Measurements from ENCODE around the gene ZNF282.

ZNF282 gene

DNA sequence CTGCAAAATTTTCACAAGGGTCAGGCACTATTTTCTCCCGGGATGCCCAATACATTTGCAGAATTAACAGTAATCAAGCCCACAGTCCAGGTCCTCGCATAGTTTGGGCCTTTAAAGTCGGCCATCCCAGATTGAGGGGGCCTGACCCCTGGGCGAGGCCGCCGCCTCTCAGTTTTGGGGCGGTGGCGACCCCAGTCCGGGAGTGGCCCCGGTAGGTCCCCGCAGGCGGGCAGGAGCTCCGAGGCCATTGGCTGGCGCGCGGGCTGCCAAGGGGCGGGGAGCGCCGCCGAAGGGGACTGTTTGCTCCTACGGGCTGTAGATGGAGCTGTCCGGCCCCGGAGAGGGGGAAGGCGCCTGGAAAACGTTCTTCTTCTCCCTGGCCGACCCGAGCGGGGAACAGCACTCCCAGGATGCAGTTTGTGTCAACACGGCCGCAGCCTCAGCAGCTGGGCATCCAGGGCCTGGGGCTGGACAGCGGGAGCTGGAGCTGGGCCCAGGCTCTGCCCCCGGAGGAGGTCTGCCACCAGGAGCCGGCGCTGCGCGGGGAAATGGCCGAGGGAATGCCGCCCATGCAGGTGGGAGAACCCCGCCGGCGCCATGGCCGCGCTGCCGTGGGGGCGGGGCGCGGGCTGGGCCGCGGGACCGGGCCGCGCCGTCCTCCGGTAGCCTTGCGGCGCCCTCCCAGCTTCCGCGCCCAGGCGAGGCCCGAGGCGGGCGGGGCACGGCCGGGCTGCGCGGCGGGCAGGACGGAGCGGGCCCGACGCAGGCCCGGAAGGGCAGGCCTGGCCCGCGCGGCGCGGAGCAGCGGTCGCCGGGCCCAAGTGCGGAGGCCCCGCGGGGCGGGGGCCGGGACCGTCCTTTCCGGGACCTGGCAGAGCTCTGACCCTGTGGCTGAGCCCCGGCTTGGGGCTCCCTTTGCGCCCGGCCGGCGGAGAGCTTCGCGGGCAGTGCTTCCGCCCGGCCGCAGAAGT is at the start of gene ZNF282:
ZNF282 (plus strand) TSS at position 367 of the 971 bp plus-strand sequence; CDS start at position 411, 44 bp downstream.
- DNase-seq (ENCODE audit: low read depth) = peak; percentile 54

GRCh38 chr7:149147072-149147751 is 48.1 kb upstream of the ZNF282 start, which contains the start of gene ZNF398:
TSS of gene ZNF398 (plus strand) at chr7:149147453. CDS start at chr7:149147743, 290 bp downstream.
- peak; percentile 75 for DNase-seq (ENCODE audit: low read depth)

DNA sequence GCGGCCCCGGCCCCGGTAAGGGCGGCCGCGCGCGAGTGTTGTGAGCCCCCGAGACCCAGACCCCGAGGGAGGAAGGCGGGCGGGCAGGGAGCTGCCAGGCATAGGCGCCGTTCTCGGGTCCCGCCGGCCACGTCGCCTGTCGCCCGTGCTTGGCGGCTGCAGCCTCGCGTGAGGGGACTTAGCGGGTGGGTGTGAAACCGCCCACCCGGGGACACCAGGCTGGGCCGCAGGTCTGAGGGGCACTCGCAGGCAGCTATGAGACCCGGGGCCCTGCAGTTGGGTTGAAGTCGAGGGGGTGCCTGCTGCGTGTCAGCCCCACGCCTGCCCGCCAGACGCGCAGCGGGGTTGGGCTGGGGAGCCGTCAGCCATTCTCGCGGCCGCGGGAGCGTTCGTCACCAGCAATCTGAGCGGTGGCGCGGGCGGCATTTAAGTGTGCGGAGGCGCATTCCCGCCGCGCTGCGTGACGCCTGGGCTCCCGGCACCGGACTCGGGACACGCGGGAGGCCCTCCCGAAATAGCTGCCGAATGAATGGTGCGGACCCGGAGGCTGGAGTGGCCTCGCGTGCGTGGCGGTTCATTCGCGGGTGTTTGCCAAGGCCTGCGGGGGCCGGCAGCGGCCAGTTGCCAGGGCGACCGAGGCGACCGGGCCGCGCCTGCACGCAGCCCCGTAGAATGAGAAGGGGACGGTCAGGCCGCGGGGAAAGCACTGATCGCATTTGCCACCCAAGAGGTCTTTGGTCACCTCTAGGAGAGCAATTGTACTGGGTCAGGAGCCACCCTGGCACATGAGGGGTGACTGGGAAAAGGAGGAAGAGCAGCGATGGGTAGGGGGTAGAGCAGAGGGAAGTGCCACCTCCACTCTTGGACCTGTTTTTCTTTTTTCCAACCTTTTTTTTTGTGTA is 47.3 kb upstream of the ZNF282 start:
- DNase-seq (ENCODE audit: low read depth) = peak; percentile 42

DNA sequence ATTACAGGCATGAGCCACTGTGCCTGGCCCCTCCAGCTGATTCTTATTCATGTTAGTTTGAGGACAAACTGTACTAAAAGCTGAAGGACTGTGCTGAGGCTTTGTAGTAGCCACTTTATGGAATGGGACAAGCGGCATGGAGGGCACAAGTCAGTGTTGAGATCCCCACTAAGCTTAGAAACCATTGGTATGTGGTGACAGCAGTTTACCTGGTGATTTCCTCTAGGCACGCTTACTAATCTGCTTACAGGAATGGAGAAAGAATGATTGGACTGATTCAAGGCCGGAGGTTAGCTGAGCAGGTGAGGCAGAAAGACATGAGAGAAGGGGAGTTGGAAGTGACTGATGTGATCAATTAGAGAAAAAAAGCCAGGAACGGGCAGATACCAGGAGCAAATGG is 44.4 kb upstream of the ZNF282 start:
- DNase-seq (ENCODE audit: low read depth) = no peak

DNA sequence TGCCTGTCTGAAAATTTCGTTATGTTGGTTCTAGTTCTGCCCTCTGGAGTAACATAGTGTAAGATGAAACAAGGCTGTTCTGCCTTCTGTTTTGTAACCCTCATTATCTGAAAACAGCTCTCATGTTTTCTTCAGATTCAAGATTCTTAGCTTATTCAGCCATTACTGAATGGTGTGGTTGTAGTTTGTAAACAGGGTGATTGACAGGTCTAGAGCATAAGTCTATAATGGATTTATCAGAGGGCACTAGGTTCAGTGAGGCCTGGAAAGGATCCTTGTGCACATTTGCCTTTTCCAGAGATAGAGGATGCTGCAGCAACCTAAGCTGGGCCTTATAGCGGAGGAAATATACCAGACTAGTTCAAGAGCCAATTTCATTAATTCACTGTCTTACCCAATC is 42.0 kb upstream of the ZNF282 start:
- no peak for DNase-seq (ENCODE audit: low read depth)

DNA sequence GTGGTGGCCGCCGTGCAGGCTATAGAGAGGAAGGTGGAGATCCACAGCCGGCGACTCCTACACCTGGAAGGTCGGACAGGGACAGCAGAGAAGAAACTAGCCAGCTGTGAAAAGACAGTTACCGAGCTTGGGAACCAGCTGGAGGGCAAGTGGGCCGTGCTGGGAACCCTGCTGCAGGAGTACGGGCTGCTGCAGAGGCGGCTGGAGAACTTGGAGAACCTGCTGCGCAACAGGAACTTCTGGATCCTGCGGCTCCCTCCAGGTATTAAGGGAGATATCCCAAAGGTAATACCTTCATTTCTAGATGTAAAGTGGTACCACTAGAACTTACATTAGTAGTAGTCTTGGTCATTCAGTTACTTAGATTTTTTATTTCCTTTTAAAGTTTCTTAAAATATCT is 41.3 kb upstream of the ZNF282 start:
- DNase-seq (ENCODE audit: low read depth) = no peak

DNA sequence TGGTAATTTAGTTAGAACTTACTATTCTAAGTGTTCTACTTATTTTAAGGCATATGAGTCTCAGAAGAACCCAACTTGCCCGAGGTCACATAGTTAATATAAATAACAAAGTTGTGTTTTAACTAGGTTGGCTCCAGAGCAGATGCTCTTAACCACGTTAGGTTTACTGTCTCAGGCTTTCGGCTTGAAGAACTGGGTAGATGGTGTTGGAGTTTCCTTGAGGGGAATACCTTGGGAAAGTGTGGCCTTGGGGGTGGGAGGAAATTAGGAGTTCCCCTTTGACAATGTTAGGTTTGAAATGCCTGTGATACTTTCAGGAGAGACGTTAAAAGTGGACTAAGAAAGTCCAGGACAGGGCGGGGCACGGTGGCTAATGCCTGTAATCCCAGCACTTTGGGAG is 38.4 kb upstream of the ZNF282 start:
- no peak for DNase-seq (ENCODE audit: low read depth)

DNA sequence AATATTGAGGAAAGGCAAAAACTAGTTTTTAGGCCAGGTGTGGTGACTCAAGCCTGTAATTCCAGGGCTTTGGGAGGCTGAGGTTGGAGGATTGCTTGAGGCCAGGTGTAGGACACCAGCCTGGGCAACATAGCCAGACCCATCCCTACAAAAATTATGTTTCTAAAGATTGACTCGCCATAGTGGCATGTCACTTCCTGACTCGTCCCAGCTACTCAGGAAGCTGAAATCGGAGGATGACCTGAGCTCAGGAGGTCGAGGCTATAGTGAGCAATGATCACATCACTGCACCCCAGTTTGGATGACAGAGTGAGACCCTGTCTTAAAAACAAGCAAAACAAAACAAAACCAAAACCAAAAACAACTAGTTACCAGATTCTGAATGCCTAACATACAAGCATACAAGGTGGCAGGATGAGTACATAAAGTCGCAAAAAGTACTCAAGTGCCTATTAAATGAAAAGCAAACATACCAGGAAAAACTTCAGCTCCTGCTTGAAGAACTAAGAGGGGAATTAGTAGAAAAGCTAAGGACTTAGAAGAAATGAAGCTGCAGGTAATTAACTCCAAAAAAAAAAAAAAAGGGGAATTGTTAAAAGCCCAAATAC is 34.0 kb upstream of the ZNF282 start:
- no peak for DNase-seq (ENCODE audit: low read depth)

DNA sequence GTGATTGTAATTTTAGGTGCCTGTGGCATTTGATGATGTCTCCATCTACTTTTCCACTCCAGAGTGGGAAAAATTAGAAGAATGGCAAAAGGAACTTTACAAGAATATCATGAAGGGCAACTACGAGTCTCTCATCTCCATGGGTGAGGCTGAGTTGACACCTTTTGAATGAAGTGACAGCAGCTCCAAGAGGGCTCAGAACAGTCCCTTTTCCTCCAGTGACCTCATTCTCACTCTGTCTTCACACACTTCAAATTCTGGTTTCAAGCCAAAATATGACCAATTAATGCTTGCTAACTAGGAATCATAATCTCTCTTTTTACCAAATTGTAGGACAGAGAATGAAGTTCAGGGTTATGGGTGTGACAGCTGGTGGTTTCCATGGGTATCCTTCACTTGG is 29.2 kb upstream of the ZNF282 start:
- DNase-seq (ENCODE audit: low read depth) = no peak

DNA sequence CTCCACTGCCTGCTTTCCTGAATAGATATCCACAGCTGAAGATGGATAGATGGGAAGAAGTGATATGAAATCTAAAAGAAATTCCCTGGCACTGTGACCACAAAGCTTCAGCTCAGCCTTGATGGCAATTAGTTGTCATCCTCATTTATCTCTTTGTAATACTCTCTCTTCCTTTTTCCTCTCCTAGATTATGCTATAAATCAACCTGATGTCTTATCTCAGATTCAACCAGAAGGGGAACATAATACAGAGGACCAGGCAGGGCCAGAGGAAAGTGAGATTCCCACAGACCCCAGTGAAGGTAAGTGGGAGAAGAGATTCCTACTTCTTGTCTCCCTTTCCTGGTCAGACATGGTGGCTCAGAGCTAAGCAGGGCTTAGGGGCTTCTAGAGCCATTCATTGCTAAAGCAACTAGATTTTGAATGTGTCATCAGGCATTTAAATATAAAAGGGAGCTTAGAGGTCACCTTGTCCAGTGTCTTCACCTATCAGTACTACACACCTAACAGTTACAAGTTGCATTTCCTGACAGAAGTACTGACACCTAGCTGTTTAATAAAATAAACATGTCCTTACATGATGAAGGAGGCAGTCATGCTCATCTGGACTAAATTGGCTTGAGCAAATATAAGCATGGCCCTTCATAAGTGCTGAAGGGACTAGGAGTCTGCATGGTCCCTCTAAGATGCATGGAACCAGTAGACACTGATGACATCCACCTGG is 28.6 kb upstream of the ZNF282 start:
- no peak for DNase-seq (ENCODE audit: low read depth)

DNA sequence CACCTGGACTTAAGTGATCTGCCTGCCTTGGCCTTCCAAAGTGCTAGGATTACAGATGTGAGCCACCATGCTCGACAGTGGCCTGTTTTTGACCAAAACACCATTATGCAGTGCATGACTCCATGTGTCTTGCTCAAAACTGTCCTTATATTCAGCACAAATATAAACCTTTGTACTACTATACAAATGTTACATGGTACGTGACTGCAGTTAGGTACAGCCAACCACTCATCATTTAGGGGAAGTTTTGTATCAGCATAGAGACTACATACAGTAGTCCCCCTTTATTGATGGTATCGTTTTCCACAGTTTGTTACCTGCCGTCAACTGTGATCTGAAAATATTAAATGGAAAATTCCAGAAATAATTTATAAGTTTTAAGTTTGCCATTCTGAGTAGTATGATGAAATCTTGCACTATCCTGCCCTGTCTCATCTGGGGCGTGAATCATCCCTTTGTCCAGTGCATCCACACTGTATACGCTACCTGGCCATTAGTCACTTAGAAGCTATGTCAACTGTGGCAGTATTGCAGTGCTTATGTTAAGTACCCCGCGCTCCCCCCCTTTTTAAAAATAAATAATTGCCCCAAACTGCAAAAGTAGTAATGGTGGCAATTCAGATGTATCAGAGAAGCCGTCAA is 23.3 kb upstream of the ZNF282 start:
- DNase-seq (ENCODE audit: low read depth) = no peak

DNA sequence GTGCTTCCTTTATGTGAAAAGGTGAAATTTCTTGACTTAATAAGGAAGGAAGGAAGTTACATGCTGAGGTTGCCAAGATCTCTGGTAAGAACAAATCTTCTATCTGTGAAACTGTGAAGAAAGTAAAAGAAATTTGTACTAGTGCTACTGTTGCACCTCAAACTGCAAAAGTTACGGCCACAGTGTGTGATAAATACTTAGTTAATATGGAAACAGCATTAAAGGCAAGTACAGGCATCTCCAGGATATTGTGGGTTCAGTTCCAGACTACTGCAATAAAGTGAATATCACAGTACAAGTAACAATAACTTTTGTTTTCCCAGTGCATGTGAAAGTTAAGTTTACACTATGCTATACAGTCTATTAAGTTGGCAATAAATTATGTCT is 22.8 kb upstream of the ZNF282 start:
- DNase-seq (ENCODE audit: low read depth) = no peak

GRCh38 chr7:149175150-149175549 is 20.2 kb upstream of the ZNF282 start:
- no peak for DNase-seq (ENCODE audit: low read depth)

DNA sequence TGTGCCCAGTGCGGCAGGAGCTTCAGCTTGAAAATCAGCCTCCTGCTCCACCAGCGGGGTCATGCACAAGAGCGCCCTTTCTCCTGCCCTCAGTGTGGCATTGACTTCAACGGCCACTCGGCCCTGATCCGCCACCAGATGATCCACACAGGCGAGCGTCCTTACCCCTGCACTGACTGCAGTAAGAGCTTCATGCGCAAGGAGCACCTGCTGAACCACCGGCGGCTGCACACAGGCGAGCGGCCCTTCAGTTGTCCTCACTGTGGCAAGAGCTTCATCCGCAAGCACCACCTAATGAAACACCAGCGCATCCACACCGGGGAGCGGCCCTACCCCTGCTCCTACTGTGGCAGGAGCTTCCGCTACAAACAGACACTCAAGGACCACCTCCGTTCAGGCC is 16.1 kb upstream of the ZNF282 start:
- DNase-seq (ENCODE audit: low read depth) = no peak

GRCh38 chr7:149180722-149181449 is 14.5 kb upstream of the ZNF282 start:
- DNase-seq (ENCODE audit: low read depth) = no peak

GRCh38 chr7:149181450-149181790 is 13.9 kb upstream of the ZNF282 start:
- no peak for DNase-seq (ENCODE audit: low read depth)

DNA sequence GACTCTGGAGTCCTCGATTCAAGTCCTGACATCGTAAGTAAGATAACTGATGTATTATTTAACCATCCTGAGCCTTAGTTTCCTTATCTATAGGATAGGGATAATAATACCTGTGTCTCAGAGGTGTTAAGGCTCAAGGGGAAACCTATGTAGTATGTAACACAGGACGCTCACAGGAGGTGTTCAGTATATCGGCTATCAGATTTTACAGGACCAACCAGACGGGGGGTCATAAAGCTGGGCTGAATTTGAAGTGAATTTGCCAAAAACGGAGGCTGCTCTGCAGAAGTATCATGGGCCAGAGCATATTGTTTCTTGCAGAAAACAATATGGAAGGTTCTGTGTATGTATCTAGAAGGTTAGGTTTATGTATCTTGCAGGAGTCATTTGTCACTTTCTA is 11.1 kb upstream of the ZNF282 start:
- no peak for DNase-seq (ENCODE audit: low read depth)

DNA sequence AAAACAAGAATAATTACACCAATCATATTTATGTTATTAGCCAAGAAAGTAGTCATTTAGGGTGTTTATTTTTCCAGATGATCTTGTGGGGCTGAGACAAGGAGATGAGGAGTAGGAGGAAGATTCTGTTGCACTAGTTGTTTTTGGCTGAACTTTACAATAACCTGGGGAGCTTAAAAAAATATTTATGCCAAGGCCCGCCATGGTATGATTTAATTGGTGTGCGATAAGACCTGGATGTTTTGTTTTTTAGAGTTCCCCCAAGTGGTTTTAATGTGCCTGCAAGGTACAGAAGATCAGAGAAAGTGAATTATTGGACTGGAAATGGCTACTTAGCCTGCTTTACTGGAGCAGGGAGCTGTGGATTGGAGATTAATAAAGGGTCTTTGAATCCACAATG is 7.1 kb upstream of the ZNF282 start:
- DNase-seq (ENCODE audit: low read depth) = no peak

DNA sequence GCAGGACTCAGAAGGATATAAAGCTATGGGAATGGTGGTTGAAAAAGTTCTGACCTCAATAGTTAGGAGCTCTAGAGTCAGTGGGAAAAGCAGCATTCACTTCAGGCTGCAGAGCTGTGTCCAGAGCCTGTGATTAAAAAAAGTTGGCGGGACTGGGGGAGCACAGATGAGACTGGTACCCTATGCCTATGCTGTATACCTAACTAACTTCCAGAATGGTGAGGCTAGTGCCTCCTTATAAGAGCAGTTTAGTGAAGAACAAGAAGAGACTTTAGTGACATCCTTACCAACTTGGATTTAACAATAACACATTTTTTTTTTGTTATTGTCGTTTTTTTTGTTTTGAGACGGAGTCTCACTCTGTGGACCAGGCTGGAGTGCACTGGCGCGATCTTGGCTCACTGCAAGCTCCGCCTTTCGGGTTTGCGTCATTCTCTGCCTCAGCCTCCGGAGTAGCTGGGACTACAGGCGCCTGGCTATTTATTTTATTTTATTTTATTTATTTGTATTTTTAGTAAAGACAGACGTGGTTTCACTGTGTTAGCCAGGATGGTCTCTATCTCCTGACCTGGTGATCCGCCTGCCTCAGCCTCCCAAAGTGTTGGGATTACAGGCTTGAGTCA is 6.6 kb upstream of the ZNF282 start:
- DNase-seq (ENCODE audit: low read depth) = no peak

GRCh38 chr7:149191851-149192250 is 3.5 kb upstream of the ZNF282 start:
- no peak for DNase-seq (ENCODE audit: low read depth)

All from activated T-helper 1 cell treated with Interleukin-2 at 50 U/mL for 16 hours (primary cell).